Measurements from ENCODE around the gene ATP2A3.

GRCh38 chr17:3905017-3905520, 59.2 kb downstream of the ATP2A3 start:
- TF ChIP-seq POLR2AphosphoS5 (IDR thresholded peaks at IDR 0.05; ENCODE audit: low read depth, low read length) (no peak), REST (IDR thresholded peaks at IDR 0.05; ENCODE audit: insufficient read depth in 1 of 2, low read depth in 2 of 2, low read length in 2 of 2) (no peak), SIN3A (IDR thresholded peaks at IDR 0.05; ENCODE audit: borderline replicate concordance, insufficient read depth, low read length) (no peak), TAF1 (IDR thresholded peaks at IDR 0.05; ENCODE audit: borderline replicate concordance, insufficient read depth, low read length) (no peak)

All from PFSK-1 (cell line).